Liver (tissue), 9 donors: ENCODE data around the gene NKAIN2. TPM values are rescaled to one million over a fixed set of nuclear protein-coding genes. Genes with fewer than 3 reads are reported as not detected.

ENCODE experiments used
- DNase-seq: peaks from one replicate; pipeline ENCODE4 v3.0.0-alpha.2; 2017; ENCODE audit warnings: low spot score
- H3K27ac ChIP-seq, 2 donors: one replicate each; pipeline ENCODE4 v1.7.0; 2013; ENCODE audit warnings: inconsistent platforms in 2 of 2, low read length in 2 of 2, control low read depth in 1 of 2, low read depth in 1 of 2, mild to moderate bottlenecking in 1 of 2
- H3K27me3 ChIP-seq, 4 donors: one replicate each; pipeline versions ENCODE4 v1.6.1 to v1.7.0; 2013; ENCODE audit warnings: low read length in 3 of 4, inconsistent platforms in 1 of 4, mild to moderate bottlenecking in 1 of 4, moderate library complexity in 1 of 4; ENCODE audit not compliant: control insufficient read depth in 4 of 4, insufficient read depth in 4 of 4
- H3K36me3 ChIP-seq, 4 donors: one replicate each; pipeline versions ENCODE4 v1.6.1 to v1.7.0; 2013; ENCODE audit warnings: low read length in 3 of 4, mild to moderate bottlenecking in 3 of 4, low read depth in 1 of 4, moderate library complexity in 1 of 4; ENCODE audit not compliant: control insufficient read depth in 4 of 4, insufficient read depth in 3 of 4
- H3K4me1 ChIP-seq, 4 donors: one replicate each; pipeline versions ENCODE4 v1.6.1 to v1.7.0; 2013; ENCODE audit warnings: low read length in 3 of 4, mild to moderate bottlenecking in 3 of 4, moderate library complexity in 1 of 4; ENCODE audit not compliant: control insufficient read depth in 4 of 4, insufficient read depth in 4 of 4
- H3K4me3 ChIP-seq, 3 donors: one replicate each; pipeline versions ENCODE4 v1.6.1 to v1.7.0; 2013; ENCODE audit warnings: low read length in 3 of 3, control low read depth in 1 of 3, low read depth in 1 of 3, mild to moderate bottlenecking in 1 of 3
- H3K9ac ChIP-seq, 2 donors: one replicate each; pipeline ENCODE4 v1.7.0; 2013; ENCODE audit warnings: low read length in 2 of 2, mild to moderate bottlenecking in 2 of 2, moderate library complexity in 2 of 2, control low read depth in 1 of 2, low read depth in 1 of 2
- H3K9me3 ChIP-seq, 4 donors: one replicate each; pipeline versions ENCODE4 v1.6.1 to v1.7.0; 2013; ENCODE audit warnings: low read length in 3 of 4; ENCODE audit not compliant: control insufficient read depth in 4 of 4
- ATF3 ChIP-seq: IDR thresholded peaks from 2 replicates; pipeline ENCODE4 v1.6.1; 2016; ENCODE audit warnings: antibody characterized with exemption
- CTCF ChIP-seq: fragments of 150-350 bp; IDR thresholded peaks from 2 replicates; pipeline ENCODE4 v1.5.1; 2017; ENCODE audit warnings: improper control_type of control experiment, low read depth, low read length; ENCODE audit not compliant: missing input control
- EGR1 ChIP-seq, 2 donors: IDR thresholded peaks; 2 replicates each; pipeline ENCODE4 v1.6.1; 2016 to 2018; ENCODE audit warnings: antibody characterized with exemption in 2 of 2, low read depth in 2 of 2
- FOXA1 ChIP-seq: IDR thresholded peaks from 2 replicates; pipeline ENCODE4 v1.6.1; 2016; ENCODE audit warnings: antibody characterized with exemption
- FOXA2 ChIP-seq: IDR thresholded peaks from 2 replicates; pipeline ENCODE4 v1.6.1; 2016; ENCODE audit warnings: antibody characterized with exemption
- GABPA ChIP-seq, 2 donors: IDR thresholded peaks in 1 of 2; conservative IDR thresholded peaks in 1 of 2; 2 replicates each; pipeline ENCODE4 v1.6.1; 2016; ENCODE audit warnings: antibody characterized with exemption in 2 of 2, mild to moderate bottlenecking in 1 of 2, moderate library complexity in 1 of 2
- HNF4A ChIP-seq, 2 donors: conservative IDR thresholded peaks; 2 replicates each; pipeline ENCODE4 v1.6.1; 2016; ENCODE audit warnings: antibody characterized with exemption in 2 of 2, mild to moderate bottlenecking in 2 of 2
- HNF4G ChIP-seq: IDR thresholded peaks from 2 replicates; pipeline ENCODE4 v1.6.1; 2016; ENCODE audit warnings: antibody characterized with exemption
- JUND ChIP-seq, 2 donors: IDR thresholded peaks; 2 replicates each; pipeline ENCODE4 v1.6.1; 2016; ENCODE audit warnings: antibody characterized with exemption in 2 of 2
- MAX ChIP-seq: IDR thresholded peaks from 2 replicates; pipeline ENCODE4 v1.6.1; 2016; ENCODE audit warnings: antibody characterized with exemption
- NR2F2 ChIP-seq: IDR thresholded peaks from 2 replicates; pipeline ENCODE4 v1.6.1; 2016; ENCODE audit warnings: antibody characterized with exemption
- RAD21 ChIP-seq, 2 donors: IDR thresholded peaks; 2 replicates each; pipeline ENCODE4 v1.6.1; 2016; ENCODE audit warnings: antibody characterized with exemption in 2 of 2, mild to moderate bottlenecking in 2 of 2
- REST ChIP-seq: IDR thresholded peaks from 2 replicates; pipeline ENCODE4 v1.6.1; 2016; ENCODE audit warnings: antibody characterized with exemption, mild to moderate bottlenecking
- RXRA ChIP-seq, 2 donors: IDR thresholded peaks; 2 replicates each; pipeline ENCODE4 v1.6.1; 2017 to 2018; ENCODE audit warnings: antibody characterized with exemption in 2 of 2, mild to moderate bottlenecking in 1 of 2
- SP1 ChIP-seq: IDR thresholded peaks from 2 replicates; pipeline ENCODE4 v1.6.1; 2018; ENCODE audit warnings: antibody characterized with exemption, mild to moderate bottlenecking
- TAF1 ChIP-seq: conservative IDR thresholded peaks from 2 replicates; pipeline ENCODE4 v1.6.1; 2016; ENCODE audit warnings: antibody characterized with exemption, mild to moderate bottlenecking
- YY1 ChIP-seq: IDR thresholded peaks from 2 replicates; pipeline ENCODE4 v1.6.1; 2016; ENCODE audit warnings: antibody characterized with exemption, mild to moderate bottlenecking
- ZBTB33 ChIP-seq: IDR thresholded peaks from 2 replicates; pipeline ENCODE4 v1.6.1; 2016; ENCODE audit warnings: antibody characterized with exemption
- WGBS: extraction: QIAGEN DNeasy Blood & Tissue Kit; methylation state at CpG from one replicate; pipeline ENCODE4 v1.1.7; 2013; 5-methylcytosine and 5-hydroxymethylcytosine counted together
- polyA plus RNA-seq, 2 donors: library from polyadenylated mRNA; stranded (reverse) in 1 of 2; unstranded in 1 of 2; fragments of 200-250 nt in 1 of 2; fragments of >200 nt in 1 of 2; fragmentation: Nextera tagmentation in 1 of 2; extraction: Ambion mirVana in 1 of 2; gene quantifications; one replicate each; pipeline versions ENCODE4 v1.2.1 to v1.2.3, GENCODE V29; 2013 to 2015
- total RNA-seq, 2 donors: library from RNA; depleted of rRNA; stranded (reverse); fragments of >200 nt; gene quantifications; one replicate each; pipeline ENCODE4 v1.2.3, GENCODE V29; 2014
- donor health status: healthy.
- donor health status: healthy.
- donor health status: healthy.
- donor health status: healthy.
- donor health status: healthy.

Gene NKAIN2
- total and polyA plus RNA-seq, 4 donors: 0.05 to 0.14 TPM; not detected in 2

- TF ChIP-seq REST: no peak
- TF ChIP-seq RXRA (IDR thresholded peaks at IDR 0.05): no peak
- no peak for TF ChIP-seq GABPA (IDR thresholded peaks at IDR 0.05 in 1 of 2, conservative IDR thresholded peaks at IDR 0.05 in 1 of 2)
- no peak for TF ChIP-seq TAF1
Observed at GRCh38 chr6:123821112-123821511, 17.4 kb downstream of the NKAIN2 start (continued).

GRCh38 chr6:123829302-123829953, 25.8 kb downstream of the NKAIN2 start:
- H3K9me3 ChIP-seq: no peaks in the 10 kb centered on the region
- no peak for DNase-seq
- no peaks in the 10 kb centered on the region for H3K27me3 ChIP-seq
- 60% methylated on average over 3 of the region's 3 CpGs for WGBS
- TF ChIP-seq REST (no peak), GABPA (IDR thresholded peaks at IDR 0.05 in 1 of 2, conservative IDR thresholded peaks at IDR 0.05 in 1 of 2) (no peak), FOXA1 (no peak), RAD21 (IDR thresholded peaks at IDR 0.05) (no peak), EGR1 (IDR thresholded peaks at IDR 0.05; ENCODE audit: low read depth in 2 of 2) (no peak), SP1 (no peak), JUND (IDR thresholded peaks at IDR 0.05) (no peak), RXRA (IDR thresholded peaks at IDR 0.05) (no peak), CTCF (no peak), TAF1 (no peak), NR2F2 (no peak), YY1 (no peak), ZBTB33 (no peak), MAX (no peak), HNF4A (conservative IDR thresholded peaks at IDR 0.05) (no peak), FOXA2 (no peak), ATF3 (no peak), HNF4G (no peak)
- H3K4me3 ChIP-seq: no peak overlapping the region
- no peak overlapping the region for H3K27ac ChIP-seq
- H3K9ac ChIP-seq: no peak overlapping the region
- H3K36me3 ChIP-seq: no peaks in the 10 kb centered on the region
- H3K4me1 ChIP-seq: no peaks in the 10 kb centered on the region
